Parathyroid adenoma (tissue), 2 donors: ENCODE measurements around the gene RPL12.
A peak's percentile ranks its signal among the peaks of the same experiment; 100 is the strongest.

Experiments
- H2AFZ ChIP-seq: fragments of 300-600 bp; sonication (generic); one replicate; pipeline ENCODE4 v1.7.0; 2017; ENCODE audit warnings: antibody characterized with exemption, mild to moderate bottlenecking
- H3K27ac ChIP-seq: fragments of 300-600 bp; sonication (generic); one replicate; pipeline ENCODE4 v1.7.0; 2017
- H3K27me3 ChIP-seq: fragments of 300-600 bp; sonication (generic); one replicate; pipeline ENCODE4 v1.7.0; 2017; ENCODE audit warnings: low read length; ENCODE audit not compliant: control insufficient read depth, insufficient read depth
- H3K36me3 ChIP-seq: fragments of 300-600 bp; sonication (generic); one replicate; pipeline ENCODE4 v1.7.0; 2017; ENCODE audit warnings: low read length; ENCODE audit not compliant: control insufficient read depth, insufficient read depth
- H3K4me1 ChIP-seq: fragments of 300-600 bp; sonication (generic); one replicate; pipeline ENCODE4 v1.7.0; 2017; ENCODE audit warnings: control low read depth
- H3K4me2 ChIP-seq: fragments of 300-600 bp; sonication (generic); one replicate; pipeline ENCODE4 v1.7.0; 2017; ENCODE audit warnings: low read length
- H3K4me3 ChIP-seq: fragments of 300-600 bp; sonication (generic); one replicate; pipeline ENCODE4 v1.7.0; 2017; ENCODE audit warnings: low read depth, low read length
- H3K79me2 ChIP-seq: fragments of 300-600 bp; sonication (generic); one replicate; pipeline ENCODE4 v1.7.0; 2017; ENCODE audit warnings: control low read depth
- H3K9ac ChIP-seq: fragments of 300-600 bp; sonication (generic); one replicate; pipeline ENCODE4 v1.7.0; 2017; ENCODE audit warnings: mild to moderate bottlenecking
- H3K9me3 ChIP-seq: fragments of 300-600 bp; sonication (generic); one replicate; pipeline ENCODE4 v1.7.0; 2017; ENCODE audit warnings: low read length; ENCODE audit not compliant: control insufficient read depth
- TF ChIP-seq, protein P1 (sequence below): fragments of 300-600 bp; sonication (generic); IDR thresholded peaks from one replicate; pipeline ENCODE4 v1.7.0; 2017; ENCODE audit warnings: antibody characterized with exemption, mild to moderate bottlenecking
- donor health status: primary hyperparathyroidism.

RPL12 gene

DNA sequence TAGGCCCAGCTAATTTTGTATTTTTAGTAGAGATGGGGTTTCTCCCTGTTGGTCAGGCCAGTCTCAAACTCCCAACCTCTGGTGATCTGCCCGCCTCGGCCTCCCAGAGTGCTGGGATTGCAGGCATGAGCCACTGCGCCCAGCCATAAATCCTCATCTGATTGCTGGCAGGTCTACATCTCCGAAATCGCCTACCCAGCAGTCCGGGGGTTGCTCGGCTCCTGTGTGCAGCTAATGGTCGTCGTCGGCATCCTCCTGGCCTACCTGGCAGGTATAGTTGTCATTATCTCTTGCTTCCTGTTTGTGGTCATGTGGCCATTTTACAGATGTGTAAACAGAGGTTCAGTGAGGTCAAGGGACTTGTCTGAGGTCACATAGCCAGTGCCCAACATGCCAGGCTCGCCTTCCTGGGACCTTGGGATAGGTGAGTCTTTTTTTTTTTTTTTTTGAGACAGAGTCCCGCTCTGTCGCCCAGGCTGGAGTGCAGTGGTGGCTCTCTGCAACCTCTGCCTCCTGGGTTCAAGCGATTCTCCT lies 51.4 kb downstream of the RPL12 start:
- Histone ChIP-seq H3K36me3 (no peaks in the 10 kb centered on the region), H3K4me2 (no peak overlapping the region), H3K9ac (no peak overlapping the region), H3K9me3 (no peaks in the 10 kb centered on the region), H3K4me3 (no peak overlapping the region), H3K27ac (no peak overlapping the region), H3K79me2 (peaks cover 3% of the 10 kb centered on the region), H3K27me3 (no peaks in the 10 kb centered on the region), H3K4me1 (no peaks in the 10 kb centered on the region), H2AFZ (no peak overlapping the region)
- TF ChIP-seq, protein P1, sequence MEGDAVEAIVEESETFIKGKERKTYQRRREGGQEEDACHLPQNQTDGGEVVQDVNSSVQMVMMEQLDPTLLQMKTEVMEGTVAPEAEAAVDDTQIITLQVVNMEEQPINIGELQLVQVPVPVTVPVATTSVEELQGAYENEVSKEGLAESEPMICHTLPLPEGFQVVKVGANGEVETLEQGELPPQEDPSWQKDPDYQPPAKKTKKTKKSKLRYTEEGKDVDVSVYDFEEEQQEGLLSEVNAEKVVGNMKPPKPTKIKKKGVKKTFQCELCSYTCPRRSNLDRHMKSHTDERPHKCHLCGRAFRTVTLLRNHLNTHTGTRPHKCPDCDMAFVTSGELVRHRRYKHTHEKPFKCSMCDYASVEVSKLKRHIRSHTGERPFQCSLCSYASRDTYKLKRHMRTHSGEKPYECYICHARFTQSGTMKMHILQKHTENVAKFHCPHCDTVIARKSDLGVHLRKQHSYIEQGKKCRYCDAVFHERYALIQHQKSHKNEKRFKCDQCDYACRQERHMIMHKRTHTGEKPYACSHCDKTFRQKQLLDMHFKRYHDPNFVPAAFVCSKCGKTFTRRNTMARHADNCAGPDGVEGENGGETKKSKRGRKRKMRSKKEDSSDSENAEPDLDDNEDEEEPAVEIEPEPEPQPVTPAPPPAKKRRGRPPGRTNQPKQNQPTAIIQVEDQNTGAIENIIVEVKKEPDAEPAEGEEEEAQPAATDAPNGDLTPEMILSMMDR, result no peak

GRCh38 chr9:127398715-127399400 lies 52.3 kb downstream of the RPL12 start:
- no peaks in the 10 kb centered on the region for H3K36me3 ChIP-seq
- peaks cover 3% of the 10 kb centered on the region for H3K79me2 ChIP-seq
- TF ChIP-seq, protein P1, result no peak
- no peak overlapping the region for H3K27ac ChIP-seq
- H3K4me2 ChIP-seq, result no peak overlapping the region
- H3K9ac ChIP-seq, result no peak overlapping the region
- H3K27me3 ChIP-seq, result no peaks in the 10 kb centered on the region
- H2AFZ ChIP-seq, result no peak overlapping the region
- no peaks in the 10 kb centered on the region for H3K9me3 ChIP-seq
- no peaks in the 10 kb centered on the region for H3K4me1 ChIP-seq
- H3K4me3 ChIP-seq, result no peak overlapping the region

GRCh38 chr9:127398275-127398647 lies 52.9 kb downstream of the RPL12 start:
- no peaks in the 10 kb centered on the region for H3K9me3 ChIP-seq
- no peaks in the 10 kb centered on the region for H3K4me1 ChIP-seq
- H2AFZ ChIP-seq, result no peak overlapping the region
- H3K4me3 ChIP-seq, result peak overlapping the region; percentile 55
- peaks cover 3% of the 10 kb centered on the region for H3K79me2 ChIP-seq
- TF ChIP-seq, protein P1, result no peak
- H3K4me2 ChIP-seq, result peak overlapping the region; percentile 73
- H3K36me3 ChIP-seq, result no peaks in the 10 kb centered on the region
- H3K27me3 ChIP-seq, result no peaks in the 10 kb centered on the region
- no peak overlapping the region for H3K27ac ChIP-seq
- H3K9ac ChIP-seq, result no peak overlapping the region
